ENCODE data around the gene ZNF827.
A peak's percentile ranks its signal among the peaks of the same experiment; 100 is the strongest.

The ZNF827 gene

GRCh38 chr4:145823743-145824142, 114.9 kb downstream of the ZNF827 start:
- DNase-seq = no peak

GRCh38 chr4:145822581-145822980, 116.0 kb downstream of the ZNF827 start:
- no peak for DNase-seq

- no peak for DNase-seq
These were observed 116.4 kb downstream of the ZNF827 start for GRCh38 chr4:145822181-145822580.

- DNase-seq = no peak
These were observed 116.9 kb downstream of the ZNF827 start for GRCh38 chr4:145821766-145822165.

- DNase-seq = no peak
These were observed 118.2 kb downstream of the ZNF827 start for GRCh38 chr4:145820407-145820806.

- DNase-seq = no peak
These were observed 118.8 kb downstream of the ZNF827 start for GRCh38 chr4:145819853-145820181.

GRCh38 chr4:145819101-145819852, 119.3 kb downstream of the ZNF827 start:
- no peak for DNase-seq

GRCh38 chr4:145818011-145818410, 120.6 kb downstream of the ZNF827 start:
- no peak for DNase-seq

GRCh38 chr4:145816091-145816490, 122.5 kb downstream of the ZNF827 start:
- DNase-seq = no peak

- DNase-seq = no peak
These were observed 123.0 kb downstream of the ZNF827 start for GRCh38 chr4:145815626-145816025.

GRCh38 chr4:145815027-145815612, 123.5 kb downstream of the ZNF827 start:
- DNase-seq = no peak

GRCh38 chr4:145814246-145814645, 124.4 kb downstream of the ZNF827 start:
- DNase-seq = no peak

- DNase-seq = no peak
These were observed 125.7 kb downstream of the ZNF827 start for GRCh38 chr4:145812919-145813318.

- DNase-seq = no peak
These were observed 129.6 kb downstream of the ZNF827 start for GRCh38 chr4:145808848-145809512.

- DNase-seq = peak; percentile 20
These were observed 130.5 kb downstream of the ZNF827 start for GRCh38 chr4:145808021-145808650.

- no peak for DNase-seq
These were observed 133.1 kb downstream of the ZNF827 start for GRCh38 chr4:145805490-145805889.

- DNase-seq = no peak
These were observed 134.5 kb downstream of the ZNF827 start for GRCh38 chr4:145804116-145804515.

GRCh38 chr4:145799223-145799622, 139.4 kb downstream of the ZNF827 start:
- DNase-seq = no peak

- DNase-seq = no peak
These were observed 141.3 kb downstream of the ZNF827 start for GRCh38 chr4:145797278-145797677.

- DNase-seq = no peak
These were observed 142.3 kb downstream of the ZNF827 start for GRCh38 chr4:145796346-145796745.

GRCh38 chr4:145795521-145795920, 143.1 kb downstream of the ZNF827 start:
- no peak for DNase-seq

- no peak for DNase-seq
These were observed 146.2 kb downstream of the ZNF827 start for GRCh38 chr4:145792429-145792828.

GRCh38 chr4:145791988-145792387, 146.6 kb downstream of the ZNF827 start:
- no peak for DNase-seq

- DNase-seq = no peak
These were observed 149.9 kb downstream of the ZNF827 start for GRCh38 chr4:145788755-145789154.

Measured in stimulated activated CD4-positive, alpha-beta T cell treated with anti-CD3 and anti-CD28 coated beads, Interleukin-12 subunit alpha, Interleukin-12 subunit beta, amount 100 ng/mL, for 4 hours (primary cell).